Fibroblast of pulmonary artery (primary cell): ENCODE measurements around the gene STAU1.

ENCODE experiments used
- DNase-seq: peaks from one replicate; pipeline ENCODE4 v3.0.0-alpha.2; 2010; ENCODE audit warnings: low read depth
- H3K4me3 ChIP-seq: replicated peaks from 2 replicates; pipeline ENCODE4 v1.5.1; 2011; ENCODE audit warnings: low read depth, mild to moderate bottlenecking, control low read depth, low read length, moderate library complexity
- CTCF ChIP-seq: IDR thresholded peaks from 2 replicates; pipeline ENCODE4 v1.5.1; 2011; ENCODE audit warnings: mild to moderate bottlenecking, control low read depth, low read length, inconsistent platforms; ENCODE audit errors: missing control alignments

Gene STAU1

GRCh38 chr20:49151436-49151835, 36.7 kb downstream of the STAU1 start:
- no peak overlapping the region for H3K4me3 ChIP-seq
- TF ChIP-seq CTCF = no peak
- DNase-seq = no peak

DNA sequence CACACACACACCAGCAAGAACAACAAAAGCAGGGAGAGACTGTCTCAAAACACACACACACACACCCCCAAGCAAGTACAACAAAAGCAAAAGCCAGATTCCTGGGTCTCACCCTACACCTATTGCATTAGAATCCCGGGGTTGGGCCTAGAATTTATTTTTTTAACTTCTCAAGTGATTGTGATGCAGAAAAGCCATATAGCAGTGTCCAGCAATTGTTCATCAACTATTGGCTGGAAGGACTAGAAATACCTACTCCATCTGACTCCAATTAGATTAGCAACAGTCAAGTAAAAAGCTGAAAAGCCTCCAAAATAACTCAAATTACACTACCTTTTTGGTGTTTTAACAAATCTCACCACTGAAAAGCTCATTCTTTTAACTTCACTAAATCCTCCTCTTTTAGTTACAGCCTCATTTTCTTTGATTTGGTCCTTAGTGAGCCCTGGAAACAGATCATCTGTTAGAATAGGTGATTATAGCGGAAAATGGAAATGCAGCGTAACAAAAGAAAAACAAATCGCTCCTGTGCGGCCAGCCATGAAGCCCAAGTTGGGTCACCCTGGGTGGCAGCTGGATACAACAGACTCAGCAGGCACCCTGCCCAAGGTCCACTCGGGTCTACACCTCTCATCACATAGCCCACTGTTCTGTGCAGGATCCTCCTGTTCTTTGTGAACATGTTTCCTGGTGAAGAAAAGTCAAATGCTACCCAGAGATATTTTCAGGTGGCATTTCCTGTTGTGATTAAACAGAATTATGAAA, 38.7 kb downstream of the STAU1 start:
- no peak overlapping the region for H3K4me3 ChIP-seq
- DNase-seq = no peak
- no peak for TF ChIP-seq CTCF

DNA sequence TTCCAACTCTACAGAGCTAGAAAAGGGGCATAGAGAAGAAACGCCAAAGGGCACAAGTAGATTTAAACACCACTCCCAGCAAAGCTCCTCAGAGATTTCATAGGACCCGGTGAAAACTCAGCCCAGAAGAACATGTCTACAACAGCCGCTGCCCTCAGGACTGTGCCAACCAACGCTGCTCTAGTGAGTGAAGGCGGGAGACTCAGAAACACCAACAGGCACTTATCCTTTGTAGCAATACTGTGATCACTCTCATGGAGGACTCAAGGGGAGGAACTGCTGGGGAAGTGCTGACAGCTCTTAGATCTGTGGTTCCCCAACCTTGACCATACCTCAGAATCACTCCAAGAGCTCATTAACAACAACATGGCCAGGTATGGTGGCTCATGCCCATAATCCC, 39.5 kb downstream of the STAU1 start:
- H3K4me3 ChIP-seq = no peak overlapping the region
- DNase-seq = no peak
- no peak for TF ChIP-seq CTCF

GRCh38 chr20:49147296-49147695, 40.8 kb downstream of the STAU1 start:
- no peak for DNase-seq
- no peak for TF ChIP-seq CTCF
- no peak overlapping the region for H3K4me3 ChIP-seq

GRCh38 chr20:49146442-49147225, 41.5 kb downstream of the STAU1 start:
- H3K4me3 ChIP-seq = no peak overlapping the region
- no peak for TF ChIP-seq CTCF
- no peak for DNase-seq

DNA sequence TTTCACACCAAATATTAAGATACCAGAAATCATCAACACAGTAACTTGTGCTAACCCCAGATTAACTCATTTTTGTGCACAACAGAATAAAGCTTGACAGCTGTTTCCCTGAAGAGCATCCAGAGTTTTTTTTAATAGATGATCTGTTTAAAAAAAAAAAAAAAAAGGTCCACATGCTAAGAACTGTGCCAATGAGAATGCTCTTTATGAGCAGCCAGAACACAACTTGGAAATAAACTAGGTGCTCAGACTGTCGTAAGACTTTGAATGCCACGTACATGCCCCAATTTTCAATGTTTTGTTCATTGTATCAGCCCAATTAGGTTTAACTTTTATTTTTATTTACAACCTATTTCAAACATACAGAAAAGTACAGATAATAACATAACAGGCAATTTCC, 47.3 kb downstream of the STAU1 start:
- no peak for TF ChIP-seq CTCF
- H3K4me3 ChIP-seq = no peak overlapping the region
- DNase-seq = no peak
